SK-N-SH (cell line): ENCODE measurements around the gene BLOC1S6. TPM values are rescaled to one million over a fixed set of nuclear protein-coding genes. Genes with fewer than 3 reads are reported as not detected.

Experiments used
- CTCF ChIA-PET: fragments of 300-600, 350-600 bp; formaldehyde crosslinking; extraction: SDS; loops from one replicate; lab custom pipeline; 2021; lab: Yijun Ruan, JAX
- POLR2A ChIA-PET: fragments of 350-600 bp; sonication (Branson Sonifier 250); formaldehyde crosslinking; extraction: SDS; loops from one replicate; lab custom pipeline; 2020; ENCODE audit warnings: antibody characterized with exemption, inconsistent platforms; lab: Yijun Ruan, JAX
- DNase-seq: peaks from one replicate; pipeline ENCODE4 v3.0.0; 2012
- H2AFZ ChIP-seq: fragments of 200-600 bp; sonication (generic); 2 replicates; pipeline ENCODE4 v1.8.1; 2016; ENCODE audit warnings: antibody characterized with exemption, mild to moderate bottlenecking, low read depth
- H3F3A ChIP-seq: fragments of 200-600 bp; sonication (generic); replicated peaks from 2 replicates; pipeline ENCODE3; 2016; ENCODE audit warnings: antibody characterized with exemption, mild to moderate bottlenecking; ENCODE audit not compliant: insufficient read depth
- H3K27ac ChIP-seq, 2 experiments: fragments of 200-500 bp in 1 of 2; fragments of 200-600 bp in 1 of 2; sonication (Bioruptor generic) in 1 of 2; sonication (generic), shearing (Covaris generic) in 1 of 2; 2 replicates each; pipeline versions ENCODE4 v1.5.1 to v1.6.1; 2014 to 2016; ENCODE audit warnings: low read depth in 2 of 2, inconsistent platforms in 1 of 2, low read length in 1 of 2, mild to moderate bottlenecking in 1 of 2, mixed read lengths in 1 of 2
- H3K27me3 ChIP-seq: fragments of 200-600 bp; sonication (generic), shearing (Covaris generic); 2 replicates; pipeline ENCODE4 v1.6.1; 2016; ENCODE audit warnings: mixed run types; ENCODE audit not compliant: insufficient read depth
- H3K36me3 ChIP-seq, 2 experiments: fragments of 200-500 bp in 1 of 2; fragments of 200-600 bp in 1 of 2; sonication (Bioruptor generic) in 1 of 2; sonication (generic) in 1 of 2; replicated peaks in 1 of 2; 2 replicates each; pipeline versions ENCODE3 to v1.5.1; 2014 to 2016; ENCODE audit warnings: low read length in 1 of 2, mild to moderate bottlenecking in 1 of 2; ENCODE audit not compliant: insufficient read depth in 2 of 2, control insufficient read depth in 1 of 2
- H3K4me1 ChIP-seq, 2 experiments: fragments of 200-500 bp in 1 of 2; fragments of 200-600 bp in 1 of 2; sonication (Bioruptor generic) in 1 of 2; sonication (generic), shearing (Covaris generic) in 1 of 2; 2 replicates each; pipeline versions ENCODE4 v1.5.1 to v1.6.1; 2014 to 2016; ENCODE audit warnings: low read depth in 1 of 2, low read length in 1 of 2, mixed run types in 1 of 2; ENCODE audit not compliant: insufficient read depth in 2 of 2, control insufficient read depth in 1 of 2
- H3K4me2 ChIP-seq: fragments of 200-600 bp; sonication (generic), shearing (Covaris generic); 2 replicates; pipeline ENCODE4 v1.6.1; 2017; ENCODE audit warnings: mixed run types
- H3K4me3 ChIP-seq, 2 experiments: fragments of 200-500 bp in 1 of 2; fragments of 200-600 bp in 1 of 2; sonication (Bioruptor generic) in 1 of 2; sonication (generic), shearing (Covaris generic) in 1 of 2; 2 replicates each; pipeline versions ENCODE4 v1.5.1 to v1.8.1; 2014 to 2016; ENCODE audit warnings: low read depth in 2 of 2, inconsistent platforms in 1 of 2, low read length in 1 of 2, mild to moderate bottlenecking in 1 of 2, mixed read lengths in 1 of 2, moderate library complexity in 1 of 2
- H3K79me2 ChIP-seq: fragments of 200-600 bp; sonication (generic); 2 replicates; pipeline ENCODE4 v1.8.1; 2017; ENCODE audit warnings: mild to moderate bottlenecking; ENCODE audit not compliant: insufficient read depth
- H3K9ac ChIP-seq: fragments of 200-600 bp; sonication (generic); 2 replicates; pipeline ENCODE4 v1.6.1; 2017; ENCODE audit warnings: mixed run types
- H3K9me2 ChIP-seq: fragments of 200-600 bp; sonication (generic); 2 replicates; pipeline ENCODE4 v1.6.1; 2017; ENCODE audit warnings: mixed run types
- H3K9me3 ChIP-seq: fragments of 200-600 bp; sonication (generic); 2 replicates; pipeline ENCODE4 v1.6.1; 2017; ENCODE audit warnings: mixed run types, mild to moderate bottlenecking, moderate library complexity
- H4K20me1 ChIP-seq: fragments of 200-600 bp; sonication (generic); 2 replicates; pipeline ENCODE4 v1.6.1; 2017; ENCODE audit warnings: mild to moderate bottlenecking, mixed run types; ENCODE audit not compliant: insufficient read depth
- ELF1 ChIP-seq: IDR thresholded peaks from 2 replicates; pipeline ENCODE4 v1.4.0; 2012
- EZH2phosphoT487 ChIP-seq: fragments of 200-600 bp; sonication (generic); IDR thresholded peaks from 2 replicates; pipeline ENCODE4 v1.6.1; 2017; ENCODE audit warnings: low read depth, mixed run types, mild to moderate bottlenecking, antibody characterized with exemption, moderate library complexity, borderline replicate concordance
- FOSL2 ChIP-seq: IDR thresholded peaks from 2 replicates; pipeline ENCODE4 v1.4.0; 2012; ENCODE audit warnings: low read depth, mild to moderate bottlenecking, moderate library complexity, borderline replicate concordance
- FOXJ3 ChIP-seq: sonication (generic); formaldehyde crosslinking; IDR thresholded peaks from 2 replicates; pipeline ENCODE4 v1.5.1; 2020; ENCODE audit warnings: mild to moderate bottlenecking, missing genetic modification reagents
- FOXM1 ChIP-seq: IDR thresholded peaks from 2 replicates; pipeline ENCODE4 v1.4.0; 2012; ENCODE audit warnings: low read depth, mild to moderate bottlenecking
- MEF2A ChIP-seq: IDR thresholded peaks from 2 replicates; pipeline ENCODE4 v1.4.0; 2012; ENCODE audit warnings: low read depth, borderline replicate concordance
- MXI1 ChIP-seq: IDR thresholded peaks from 2 replicates; pipeline ENCODE4 v1.6.1; 2012; ENCODE audit warnings: mild to moderate bottlenecking, low read depth, low read length, improper control_type of control experiment
- NFIC ChIP-seq: IDR thresholded peaks from 2 replicates; pipeline ENCODE4 v1.4.0; 2012; ENCODE audit warnings: borderline replicate concordance
- NRF1 ChIP-seq: IDR thresholded peaks from 2 replicates; pipeline ENCODE4 v1.6.1; 2012; ENCODE audit warnings: low read depth, mild to moderate bottlenecking, low read length
- POLR2AphosphoS5 ChIP-seq: IDR thresholded peaks from 2 replicates; pipeline ENCODE4 v1.6.1; 2012; ENCODE audit warnings: low read depth, low read length
- RAD21 ChIP-seq: IDR thresholded peaks from 2 replicates; pipeline ENCODE4 v1.6.1; 2012; ENCODE audit warnings: mild to moderate bottlenecking, low read length
- RCOR1 ChIP-seq: fragments of 150-350 bp; IDR thresholded peaks from 2 replicates; pipeline ENCODE4 v1.6.1; 2017; ENCODE audit warnings: antibody characterized with exemption, low read length
- RFX5 ChIP-seq: IDR thresholded peaks from 2 replicates; pipeline ENCODE4 v1.6.1; 2012; ENCODE audit warnings: mild to moderate bottlenecking, improper control_type of control experiment, low read length
- TAF1 ChIP-seq: IDR thresholded peaks from 2 replicates; pipeline ENCODE4 v1.6.1; 2012; ENCODE audit warnings: low read depth, mild to moderate bottlenecking, low read length, moderate library complexity, borderline replicate concordance
- WGBS: methylation state at CpG from one replicate; pipeline ENCODE4 v1.1.6; 2017; ENCODE audit warnings: low lambda C conversion rate; 5-methylcytosine and 5-hydroxymethylcytosine counted together
- polyA plus RNA-seq, 3 experiments: library from polyadenylated mRNA; depleted of rRNA; stranded (reverse); fragments of >200 nt; gene quantifications; 2 replicates each; pipeline ENCODE4 v1.2.3, GENCODE V29; 2012
- TF ChIP-seq, protein P1 (sequence below): fragments of 150-350 bp; IDR thresholded peaks from 2 replicates; pipeline ENCODE4 v1.6.1; 2017; ENCODE audit warnings: antibody characterized with exemption, low read length, low read depth, borderline replicate concordance
- TF ChIP-seq, protein P2 (sequence below): IDR thresholded peaks from 2 replicates; pipeline ENCODE4 v1.4.0; 2012; ENCODE audit warnings: low read depth, borderline replicate concordance
- TF ChIP-seq, protein P3 (sequence below): IDR thresholded peaks from 2 replicates; pipeline ENCODE4 v1.4.0; 2012; ENCODE audit warnings: low read depth, borderline replicate concordance
- TF ChIP-seq, protein P4 (sequence below): fragments of 200-600 bp; sonication (generic); IDR thresholded peaks from 2 replicates; pipeline ENCODE4 v1.6.1; 2017; ENCODE audit warnings: antibody characterized with exemption, mild to moderate bottlenecking, moderate library complexity
- TF ChIP-seq, protein P5 (sequence below): fragments of 150-350 bp; IDR thresholded peaks from 2 replicates; pipeline ENCODE4 v1.6.1; 2016; ENCODE audit warnings: mild to moderate bottlenecking, low read depth, low read length

Gene BLOC1S6
- polyA plus RNA-seq, 1 of the 3 experiments (the other 2 are of a cell fraction), result 11.3 TPM

DNA sequence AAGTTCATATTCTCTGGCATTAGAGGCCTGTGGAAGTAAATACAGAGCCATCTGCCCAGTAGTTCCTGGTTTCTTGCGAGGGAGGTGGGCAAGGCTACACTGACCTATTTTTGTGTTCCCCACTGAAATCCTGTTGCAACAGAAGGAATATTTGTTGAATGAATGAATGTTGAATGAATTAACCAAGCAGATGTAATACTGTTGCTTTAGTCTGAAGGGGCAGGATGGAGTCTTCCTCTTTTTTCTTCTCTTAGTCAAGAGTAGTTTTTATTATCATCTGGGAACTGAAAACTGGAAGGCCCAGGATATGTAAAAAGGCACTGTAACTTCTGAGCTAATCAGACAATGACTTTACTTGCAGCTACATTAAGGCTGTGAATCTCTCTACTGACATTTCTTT, 17.1 kb downstream of the BLOC1S6 start (continued):
- TF ChIP-seq, protein P1, sequence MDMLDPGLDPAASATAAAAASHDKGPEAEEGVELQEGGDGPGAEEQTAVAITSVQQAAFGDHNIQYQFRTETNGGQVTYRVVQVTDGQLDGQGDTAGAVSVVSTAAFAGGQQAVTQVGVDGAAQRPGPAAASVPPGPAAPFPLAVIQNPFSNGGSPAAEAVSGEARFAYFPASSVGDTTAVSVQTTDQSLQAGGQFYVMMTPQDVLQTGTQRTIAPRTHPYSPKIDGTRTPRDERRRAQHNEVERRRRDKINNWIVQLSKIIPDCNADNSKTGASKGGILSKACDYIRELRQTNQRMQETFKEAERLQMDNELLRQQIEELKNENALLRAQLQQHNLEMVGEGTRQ, result no peak
- no peak for TF ChIP-seq RAD21
- no peak for TF ChIP-seq FOXM1
- TF ChIP-seq, protein P2, sequence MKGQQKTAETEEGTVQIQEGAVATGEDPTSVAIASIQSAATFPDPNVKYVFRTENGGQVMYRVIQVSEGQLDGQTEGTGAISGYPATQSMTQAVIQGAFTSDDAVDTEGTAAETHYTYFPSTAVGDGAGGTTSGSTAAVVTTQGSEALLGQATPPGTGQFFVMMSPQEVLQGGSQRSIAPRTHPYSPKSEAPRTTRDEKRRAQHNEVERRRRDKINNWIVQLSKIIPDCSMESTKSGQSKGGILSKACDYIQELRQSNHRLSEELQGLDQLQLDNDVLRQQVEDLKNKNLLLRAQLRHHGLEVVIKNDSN, result no peak
- no peak for TF ChIP-seq MEF2A
- TF ChIP-seq RFX5, result no peak
- TF ChIP-seq ELF1, result no peak
- TF ChIP-seq RCOR1, result no peak

DNA sequence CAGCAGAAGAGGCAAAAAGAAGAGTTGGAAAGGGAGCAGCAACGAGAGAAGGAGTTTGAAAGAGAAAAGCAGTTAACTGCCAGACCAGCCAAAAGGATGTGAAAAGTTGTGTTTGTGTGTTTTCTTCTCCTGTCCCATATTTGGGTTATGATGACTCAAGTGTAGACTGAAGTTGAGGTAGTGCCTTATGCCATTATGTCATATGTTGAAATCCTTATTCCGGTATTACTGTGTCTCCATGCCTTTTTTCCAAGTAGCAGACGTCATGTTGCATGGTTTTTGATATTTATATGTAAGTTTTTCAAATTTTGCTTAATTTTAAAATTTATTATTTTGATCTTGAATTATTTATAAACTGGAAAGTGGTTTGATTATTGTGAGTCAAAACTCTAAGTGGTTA, 19.2 kb downstream of the BLOC1S6 start:
- TF ChIP-seq, protein P3, sequence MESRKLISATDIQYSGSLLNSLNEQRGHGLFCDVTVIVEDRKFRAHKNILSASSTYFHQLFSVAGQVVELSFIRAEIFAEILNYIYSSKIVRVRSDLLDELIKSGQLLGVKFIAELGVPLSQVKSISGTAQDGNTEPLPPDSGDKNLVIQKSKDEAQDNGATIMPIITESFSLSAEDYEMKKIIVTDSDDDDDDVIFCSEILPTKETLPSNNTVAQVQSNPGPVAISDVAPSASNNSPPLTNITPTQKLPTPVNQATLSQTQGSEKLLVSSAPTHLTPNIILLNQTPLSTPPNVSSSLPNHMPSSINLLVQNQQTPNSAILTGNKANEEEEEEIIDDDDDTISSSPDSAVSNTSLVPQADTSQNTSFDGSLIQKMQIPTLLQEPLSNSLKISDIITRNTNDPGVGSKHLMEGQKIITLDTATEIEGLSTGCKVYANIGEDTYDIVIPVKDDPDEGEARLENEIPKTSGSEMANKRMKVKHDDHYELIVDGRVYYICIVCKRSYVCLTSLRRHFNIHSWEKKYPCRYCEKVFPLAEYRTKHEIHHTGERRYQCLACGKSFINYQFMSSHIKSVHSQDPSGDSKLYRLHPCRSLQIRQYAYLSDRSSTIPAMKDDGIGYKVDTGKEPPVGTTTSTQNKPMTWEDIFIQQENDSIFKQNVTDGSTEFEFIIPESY, result no peak
- TF ChIP-seq FOSL2 (no peak), TAF1 (no peak), POLR2AphosphoS5 (no peak)
- Histone ChIP-seq H3K27ac (no peak overlapping the region), H3K9me3 (no peaks in the 10 kb centered on the region), H3K4me2 (no peak overlapping the region), H3K4me1 (no peaks in the 10 kb centered on the region), H3K9ac (no peak overlapping the region), H3K27me3 (no peaks in the 10 kb centered on the region), H3F3A (peaks cover 4% of the 10 kb centered on the region), H3K36me3 (peaks cover 20 to 35% of the 10 kb centered on the region in 2 experiments), H3K4me3 (no peak overlapping the region), H4K20me1 (peaks cover 3% of the 10 kb centered on the region; the same call in 1 of the 2 replicates), H3K9me2 (no peaks in the 10 kb centered on the region), H3K79me2 (peaks cover 19% of the 10 kb centered on the region), H2AFZ (no peak overlapping the region)
- ChIA-PET POLR2A (no interaction called here), CTCF (interaction anchor here (9.9 kb wide), 1 partner anchor 147 kb away, joined by 131 read pairs; no protein-coding TSS in a partner anchor)
- WGBS, result 88% methylated on average over 3 of the region's 3 CpGs
- no peak for DNase-seq

DNA sequence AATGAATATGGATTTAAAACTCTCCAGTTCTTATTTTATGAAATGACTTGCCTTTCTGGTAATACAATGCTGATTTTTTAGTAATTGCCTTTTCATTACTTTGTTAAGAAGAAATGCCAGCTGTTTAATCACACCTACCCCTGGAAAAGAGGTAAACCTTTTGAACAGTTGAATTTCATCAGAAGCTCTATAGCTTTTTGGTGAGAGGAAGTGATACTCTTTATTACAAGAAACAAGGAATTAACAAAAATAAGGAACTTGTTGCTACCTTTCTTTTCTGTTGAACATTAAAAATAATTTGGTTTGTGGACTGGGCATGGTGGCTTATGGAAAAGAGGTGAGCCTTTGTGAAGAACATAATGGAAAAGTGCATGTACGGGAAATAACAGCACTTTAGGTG, 19.7 kb downstream of the BLOC1S6 start:
- H4K20me1 ChIP-seq, result peaks cover 3% of the 10 kb centered on the region; the same call in 1 of the 2 replicates
- no peak overlapping the region for H3K9ac ChIP-seq
- CTCF ChIA-PET, result interaction anchor here (9.9 kb wide), 1 partner anchor 148 kb away, joined by 131 read pairs; no protein-coding TSS in a partner anchor
- peaks cover 15% of the 10 kb centered on the region for H3K79me2 ChIP-seq
- no peak overlapping the region for H3K27ac ChIP-seq
- no peaks in the 10 kb centered on the region for H3K9me2 ChIP-seq
- no peak overlapping the region for H3K4me3 ChIP-seq
- no peak overlapping the region for H2AFZ ChIP-seq
- H3K4me1 ChIP-seq, result no peaks in the 10 kb centered on the region
- POLR2A ChIA-PET, result no interaction called here
- 100% methylated on average over 1 of the region's 1 CpG for WGBS
- DNase-seq, result no peak
- H3K4me2 ChIP-seq, result no peak overlapping the region
- H3K27me3 ChIP-seq, result no peaks in the 10 kb centered on the region
- peaks cover 20 to 35% of the 10 kb centered on the region in 2 experiments for H3K36me3 ChIP-seq
- peaks cover 4% of the 10 kb centered on the region for H3F3A ChIP-seq
- no peaks in the 10 kb centered on the region for H3K9me3 ChIP-seq
- TF ChIP-seq NRF1, result no peak
- no peak for TF ChIP-seq NFIC
- TF ChIP-seq, protein P4, sequence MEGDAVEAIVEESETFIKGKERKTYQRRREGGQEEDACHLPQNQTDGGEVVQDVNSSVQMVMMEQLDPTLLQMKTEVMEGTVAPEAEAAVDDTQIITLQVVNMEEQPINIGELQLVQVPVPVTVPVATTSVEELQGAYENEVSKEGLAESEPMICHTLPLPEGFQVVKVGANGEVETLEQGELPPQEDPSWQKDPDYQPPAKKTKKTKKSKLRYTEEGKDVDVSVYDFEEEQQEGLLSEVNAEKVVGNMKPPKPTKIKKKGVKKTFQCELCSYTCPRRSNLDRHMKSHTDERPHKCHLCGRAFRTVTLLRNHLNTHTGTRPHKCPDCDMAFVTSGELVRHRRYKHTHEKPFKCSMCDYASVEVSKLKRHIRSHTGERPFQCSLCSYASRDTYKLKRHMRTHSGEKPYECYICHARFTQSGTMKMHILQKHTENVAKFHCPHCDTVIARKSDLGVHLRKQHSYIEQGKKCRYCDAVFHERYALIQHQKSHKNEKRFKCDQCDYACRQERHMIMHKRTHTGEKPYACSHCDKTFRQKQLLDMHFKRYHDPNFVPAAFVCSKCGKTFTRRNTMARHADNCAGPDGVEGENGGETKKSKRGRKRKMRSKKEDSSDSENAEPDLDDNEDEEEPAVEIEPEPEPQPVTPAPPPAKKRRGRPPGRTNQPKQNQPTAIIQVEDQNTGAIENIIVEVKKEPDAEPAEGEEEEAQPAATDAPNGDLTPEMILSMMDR, result no peak
- no peak for TF ChIP-seq FOXJ3 (CRISPR knock-in tag)
- TF ChIP-seq ELF1, result no peak
- TF ChIP-seq, protein P5, sequence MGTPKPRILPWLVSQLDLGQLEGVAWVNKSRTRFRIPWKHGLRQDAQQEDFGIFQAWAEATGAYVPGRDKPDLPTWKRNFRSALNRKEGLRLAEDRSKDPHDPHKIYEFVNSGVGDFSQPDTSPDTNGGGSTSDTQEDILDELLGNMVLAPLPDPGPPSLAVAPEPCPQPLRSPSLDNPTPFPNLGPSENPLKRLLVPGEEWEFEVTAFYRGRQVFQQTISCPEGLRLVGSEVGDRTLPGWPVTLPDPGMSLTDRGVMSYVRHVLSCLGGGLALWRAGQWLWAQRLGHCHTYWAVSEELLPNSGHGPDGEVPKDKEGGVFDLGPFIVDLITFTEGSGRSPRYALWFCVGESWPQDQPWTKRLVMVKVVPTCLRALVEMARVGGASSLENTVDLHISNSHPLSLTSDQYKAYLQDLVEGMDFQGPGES, result no peak
- no peak for TF ChIP-seq EZH2phosphoT487
- TF ChIP-seq, protein P2, result no peak
- no peak for TF ChIP-seq MXI1
